ENCODE results near the gene LCOR.

The LCOR gene

GRCh38 chr10:96891840-96892239 lies 59.7 kb downstream of the LCOR start:
- peaks cover 61% of the 10 kb centered on the region for H3K4me1 Mint-ChIP-seq (ENCODE audit: low read depth)
- peaks cover 63% of the 10 kb centered on the region for H3K36me3 Mint-ChIP-seq (ENCODE audit: low read depth)
- H3K27me3 Mint-ChIP-seq = no peaks in the 10 kb centered on the region
- H3K27ac Mint-ChIP-seq = peak overlapping the region; percentile 69
- peaks cover 23% of the 10 kb centered on the region for H3K9me3 Mint-ChIP-seq
- no peak overlapping the region for H3K4me3 Mint-ChIP-seq
- no peak for DNase-seq

DNA sequence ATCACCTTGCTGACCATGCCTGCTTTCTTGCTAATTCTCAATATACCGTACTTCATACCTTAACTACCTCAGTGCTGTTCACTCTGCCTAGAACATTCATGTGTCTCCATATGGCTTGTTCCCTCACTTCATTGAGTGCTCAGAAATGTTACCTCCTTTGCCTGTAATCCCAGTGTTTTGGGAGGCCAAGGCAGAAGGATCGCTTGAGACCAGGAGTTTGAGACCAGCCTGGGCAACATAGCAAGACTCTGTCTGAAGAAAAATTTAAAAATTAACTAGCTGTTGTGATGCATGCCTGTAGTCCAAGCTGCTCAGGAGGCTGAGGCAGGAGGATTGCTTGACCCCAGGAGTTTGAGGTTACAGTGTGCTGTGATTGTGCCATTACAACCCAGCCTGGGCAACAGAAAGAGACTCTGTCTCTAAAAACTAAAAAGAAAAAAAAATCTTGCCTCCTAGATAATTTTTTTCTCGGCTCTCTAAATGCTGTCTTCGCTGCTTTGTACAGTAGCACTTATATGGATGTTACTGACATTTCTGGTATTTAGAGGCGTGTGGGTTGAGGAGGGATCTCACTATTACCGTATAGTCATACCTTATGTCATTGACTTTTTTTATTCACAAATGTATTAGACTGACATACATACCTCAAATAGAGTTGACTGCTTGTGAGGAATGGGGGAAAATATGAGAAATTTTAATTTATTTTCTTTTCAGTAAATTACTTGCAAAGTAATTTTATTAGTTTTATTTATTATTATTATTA lies 63.7 kb downstream of the LCOR start:
- Mint-ChIP-seq H3K4me1 (ENCODE audit: low read depth) (peaks cover 63% of the 10 kb centered on the region), H3K9me3 (peaks cover 16% of the 10 kb centered on the region), H3K36me3 (ENCODE audit: low read depth) (peaks cover 36% of the 10 kb centered on the region), H3K27ac (no peak overlapping the region), H3K27me3 (no peaks in the 10 kb centered on the region), H3K4me3 (no peak overlapping the region)
- DNase-seq = no peak

- DNase-seq = no peak
- H3K27ac Mint-ChIP-seq = peak overlapping the region; percentile 83
- H3K4me3 Mint-ChIP-seq = peak overlapping the region; percentile 30
- no peaks in the 10 kb centered on the region for H3K27me3 Mint-ChIP-seq
- peaks cover 61% of the 10 kb centered on the region for H3K4me1 Mint-ChIP-seq (ENCODE audit: low read depth)
- H3K36me3 Mint-ChIP-seq (ENCODE audit: low read depth) = peaks cover 33% of the 10 kb centered on the region
- H3K9me3 Mint-ChIP-seq = peaks cover 9% of the 10 kb centered on the region
Observed at GRCh38 chr10:96896884-96897589, 64.9 kb downstream of the LCOR start.

DNA sequence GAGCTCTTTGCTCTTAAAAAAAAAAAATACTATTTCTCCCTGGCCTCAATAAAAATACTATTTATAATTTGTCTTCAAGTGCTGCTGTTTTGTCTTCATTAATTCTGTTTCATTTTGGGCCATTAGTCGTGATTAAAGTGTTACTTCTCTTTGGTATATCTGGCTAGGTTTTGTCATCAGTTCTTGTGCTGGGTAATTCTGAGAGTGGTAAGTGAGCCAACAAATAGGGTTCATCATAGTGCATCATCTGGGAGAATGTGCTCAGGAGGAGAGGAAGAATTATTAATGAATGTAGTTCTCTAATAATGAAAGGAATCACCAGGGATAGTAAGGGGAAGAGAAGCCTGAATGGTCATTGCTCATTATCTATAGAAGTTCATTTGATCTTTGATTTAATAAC lies 70.0 kb downstream of the LCOR start:
- Mint-ChIP-seq H3K36me3 (ENCODE audit: low read depth) (peaks cover 13% of the 10 kb centered on the region), H3K9me3 (no peaks in the 10 kb centered on the region), H3K4me3 (no peak overlapping the region), H3K4me1 (ENCODE audit: low read depth) (peaks cover 70% of the 10 kb centered on the region), H3K27me3 (no peaks in the 10 kb centered on the region), H3K27ac (no peak overlapping the region)
- no peak for DNase-seq

DNA sequence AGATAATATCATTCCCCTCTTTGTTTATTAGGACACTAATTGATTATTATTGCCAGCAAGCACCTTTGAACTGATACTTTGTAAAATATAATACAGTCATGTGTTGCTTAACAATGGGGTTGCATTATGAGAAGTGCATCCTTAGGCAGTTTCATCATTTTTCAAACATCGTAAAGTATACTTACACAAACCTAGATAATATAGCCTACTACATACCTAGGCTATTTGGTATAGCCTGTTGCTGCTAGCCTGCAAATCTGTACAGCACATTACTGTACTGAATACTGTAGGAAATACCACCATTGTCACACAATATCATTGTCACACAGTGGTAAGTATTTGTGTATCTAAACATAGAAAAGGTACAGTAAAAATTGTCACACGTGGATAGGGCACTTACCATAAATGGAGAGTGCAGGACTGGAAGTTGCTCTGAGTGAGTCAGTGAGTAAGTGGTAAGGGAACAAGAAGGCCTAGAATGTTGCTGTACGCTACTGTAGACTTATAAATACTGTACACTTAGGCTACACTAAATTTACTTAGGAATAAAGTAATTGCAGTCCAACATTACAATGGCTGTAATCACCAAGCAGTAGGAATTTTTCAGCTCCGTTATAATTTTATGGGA lies 70.7 kb downstream of the LCOR start:
- DNase-seq = no peak
- peaks cover 66% of the 10 kb centered on the region for H3K4me1 Mint-ChIP-seq (ENCODE audit: low read depth)
- H3K27ac Mint-ChIP-seq = peak overlapping the region; percentile 28
- H3K4me3 Mint-ChIP-seq = no peak overlapping the region
- H3K9me3 Mint-ChIP-seq = no peaks in the 10 kb centered on the region
- H3K27me3 Mint-ChIP-seq = no peaks in the 10 kb centered on the region
- H3K36me3 Mint-ChIP-seq (ENCODE audit: low read depth) = peaks cover 17% of the 10 kb centered on the region

DNA sequence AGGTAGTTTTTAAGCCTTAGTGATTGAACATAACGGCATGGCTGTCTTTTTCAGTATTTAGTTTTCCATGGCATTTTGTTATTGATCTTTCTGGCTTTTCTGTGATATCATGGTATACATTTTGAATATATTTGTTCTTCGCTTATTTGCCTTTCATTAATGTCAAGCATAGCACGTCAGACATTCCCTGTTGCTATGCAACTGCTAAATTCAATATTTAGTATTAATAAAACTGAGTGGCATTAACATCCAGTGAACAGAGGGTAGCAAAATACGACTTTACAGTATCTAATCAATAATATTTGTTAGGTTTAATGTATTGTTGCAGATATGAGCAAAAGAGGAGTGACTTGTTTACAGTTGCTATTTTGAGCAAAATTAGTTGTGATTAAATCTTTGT lies 72.5 kb downstream of the LCOR start:
- no peak for DNase-seq
- H3K4me1 Mint-ChIP-seq (ENCODE audit: low read depth) = peaks cover 65% of the 10 kb centered on the region
- no peaks in the 10 kb centered on the region for H3K9me3 Mint-ChIP-seq
- peaks cover 34% of the 10 kb centered on the region for H3K36me3 Mint-ChIP-seq (ENCODE audit: low read depth)
- H3K27me3 Mint-ChIP-seq = no peaks in the 10 kb centered on the region
- no peak overlapping the region for H3K27ac Mint-ChIP-seq
- H3K4me3 Mint-ChIP-seq = no peak overlapping the region

- Mint-ChIP-seq H3K4me3 (no peak overlapping the region), H3K9me3 (no peaks in the 10 kb centered on the region), H3K4me1 (ENCODE audit: low read depth) (peaks cover 70% of the 10 kb centered on the region), H3K27ac (peak overlapping the region; percentile 19), H3K27me3 (no peaks in the 10 kb centered on the region), H3K36me3 (ENCODE audit: low read depth) (peaks cover 39% of the 10 kb centered on the region)
- no peak for DNase-seq
Observed at GRCh38 chr10:96906864-96907263, 74.8 kb downstream of the LCOR start.

DNA sequence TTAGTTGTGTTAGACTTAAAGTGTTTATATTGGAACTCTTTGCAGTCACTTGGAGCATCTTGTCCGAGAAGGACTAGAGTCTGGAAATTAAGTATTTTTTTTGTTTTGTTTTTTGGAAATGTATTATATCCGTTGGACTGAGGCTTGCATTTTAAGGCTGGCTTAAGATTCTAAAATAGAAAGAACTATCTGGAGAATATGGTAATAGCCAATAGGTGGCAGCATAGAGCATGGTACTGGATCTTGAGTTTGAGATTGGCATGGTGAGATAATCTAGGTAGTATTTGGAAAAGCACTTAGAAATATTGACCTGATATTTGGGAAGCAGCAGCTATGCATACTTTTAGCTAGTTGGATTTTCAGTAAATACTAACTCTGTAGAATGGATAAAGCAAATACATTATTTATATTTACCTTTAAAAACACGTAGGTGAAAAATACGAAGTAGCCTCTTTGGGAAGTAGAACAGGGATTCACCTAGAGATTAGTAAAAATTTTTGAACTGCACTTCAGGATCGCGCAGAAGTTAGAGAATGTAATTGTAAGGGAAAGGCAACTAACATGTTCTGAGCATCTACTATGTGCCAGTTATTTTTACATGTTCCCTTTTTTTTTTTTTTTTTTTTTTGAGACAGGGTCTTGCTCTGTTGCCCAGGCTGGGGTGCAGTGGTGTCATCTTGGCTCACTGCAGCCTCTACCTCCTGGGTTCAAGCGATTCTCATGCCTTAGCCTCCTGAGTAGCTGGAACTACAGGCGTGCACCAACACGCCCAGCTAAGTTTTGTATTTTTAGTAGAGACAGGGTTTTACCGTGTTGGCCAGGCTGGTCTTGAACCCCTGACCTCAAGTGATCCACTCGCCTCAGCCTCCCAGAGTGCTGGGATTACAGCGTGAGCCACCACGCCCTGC lies 78.6 kb downstream of the LCOR start:
- H3K9me3 Mint-ChIP-seq = no peaks in the 10 kb centered on the region

GRCh38 chr10:96912405-96912804 lies 80.3 kb downstream of the LCOR start:
- no peaks in the 10 kb centered on the region for H3K27me3 Mint-ChIP-seq
- H3K9me3 Mint-ChIP-seq = no peaks in the 10 kb centered on the region
- H3K27ac Mint-ChIP-seq = no peak overlapping the region
- H3K4me1 Mint-ChIP-seq (ENCODE audit: low read depth) = peaks cover 33% of the 10 kb centered on the region
- peaks cover 79% of the 10 kb centered on the region for H3K36me3 Mint-ChIP-seq (ENCODE audit: low read depth)
- no peak for DNase-seq
- H3K4me3 Mint-ChIP-seq = no peak overlapping the region

More for the DNA sequence above, 78.6 kb downstream of the LCOR start:
- Mint-ChIP-seq H3K27me3 (no peaks in the 10 kb centered on the region), H3K4me1 (ENCODE audit: low read depth) (peaks cover 40% of the 10 kb centered on the region), H3K27ac (peak overlapping the region; percentile 34), H3K4me3 (no peak overlapping the region), H3K36me3 (ENCODE audit: low read depth) (peaks cover 71% of the 10 kb centered on the region)
- no peak for DNase-seq

GRCh38 chr10:96913906-96914305 lies 81.8 kb downstream of the LCOR start:
- H3K4me3 Mint-ChIP-seq = no peak overlapping the region
- DNase-seq = no peak
- H3K27me3 Mint-ChIP-seq = no peaks in the 10 kb centered on the region
- peaks cover 67% of the 10 kb centered on the region for H3K36me3 Mint-ChIP-seq (ENCODE audit: low read depth)
- peaks cover 42% of the 10 kb centered on the region for H3K4me1 Mint-ChIP-seq (ENCODE audit: low read depth)
- no peaks in the 10 kb centered on the region for H3K9me3 Mint-ChIP-seq
- H3K27ac Mint-ChIP-seq = no peak overlapping the region

DNA sequence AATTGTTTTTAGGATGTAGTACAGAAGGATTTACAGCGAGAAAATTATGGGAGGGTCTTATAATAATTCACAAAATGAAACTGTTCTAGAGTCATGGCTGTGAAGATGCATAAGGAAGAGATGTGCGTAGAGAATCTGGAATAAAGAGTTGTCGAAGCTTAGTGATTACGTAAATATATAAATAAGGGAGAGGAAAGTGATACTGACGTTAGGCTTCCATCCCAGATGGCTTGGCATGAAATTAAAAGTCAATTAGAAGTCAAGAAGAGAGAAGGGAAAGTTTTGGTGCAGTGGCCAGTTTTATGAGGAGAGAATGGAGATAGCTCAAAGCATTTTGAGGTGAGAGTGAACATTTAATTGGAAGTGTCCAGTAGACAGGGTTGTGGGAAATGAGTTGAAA lies 85.5 kb downstream of the LCOR start:
- Mint-ChIP-seq H3K27ac (peak overlapping the region; percentile 10), H3K4me3 (no peak overlapping the region), H3K27me3 (no peaks in the 10 kb centered on the region), H3K9me3 (no peaks in the 10 kb centered on the region), H3K4me1 (ENCODE audit: low read depth) (peaks cover 47% of the 10 kb centered on the region), H3K36me3 (ENCODE audit: low read depth) (peaks cover 51% of the 10 kb centered on the region)
- no peak for DNase-seq

- no peaks in the 10 kb centered on the region for H3K27me3 Mint-ChIP-seq
- no peak for DNase-seq
- H3K9me3 Mint-ChIP-seq = no peaks in the 10 kb centered on the region
- H3K4me1 Mint-ChIP-seq (ENCODE audit: low read depth) = peaks cover 49% of the 10 kb centered on the region
- H3K4me3 Mint-ChIP-seq = no peak overlapping the region
- peaks cover 45% of the 10 kb centered on the region for H3K36me3 Mint-ChIP-seq (ENCODE audit: low read depth)
- peak overlapping the region; percentile 8 for H3K27ac Mint-ChIP-seq
Observed at GRCh38 chr10:96918214-96919002, 86.3 kb downstream of the LCOR start.

GRCh38 chr10:96919785-96920430 lies 87.8 kb downstream of the LCOR start:
- DNase-seq = no peak
- no peak overlapping the region for H3K27ac Mint-ChIP-seq
- H3K4me1 Mint-ChIP-seq (ENCODE audit: low read depth) = peaks cover 51% of the 10 kb centered on the region
- H3K36me3 Mint-ChIP-seq (ENCODE audit: low read depth) = peaks cover 41% of the 10 kb centered on the region
- no peak overlapping the region for H3K4me3 Mint-ChIP-seq
- H3K9me3 Mint-ChIP-seq = no peaks in the 10 kb centered on the region
- no peaks in the 10 kb centered on the region for H3K27me3 Mint-ChIP-seq

All from activated T-cell treated with anti-CD3 and anti-CD28 coated beads, Interleukin-2, amount 50 U/mL, for 24 hours (primary cell).